CD4-positive, alpha-beta T cell (primary cell): ENCODE results near the gene TOM1L2. TPM values are rescaled to one million over a fixed set of nuclear protein-coding genes. Genes with fewer than 3 reads are reported as not detected.
"Not testable (repeated sequence)": the region's sequence is repeated elsewhere in the genome, so short reads cannot be mapped to it uniquely, and the experiment has no call there.

ENCODE experiments used
- ATAC-seq: fragments of 200-7000 bp; cut with Tn5 transposase; one replicate; pipeline ENCODE4 v1.10.0; 2022; ENCODE audit warnings: mild to moderate bottlenecking; ENCODE audit not compliant: poor library complexity
- CTCF ChIA-PET: fragments of 350-600 bp; sonication (Branson Sonifier 250); formaldehyde crosslinking; loops from one replicate; lab custom pipeline; 2021; ENCODE audit warnings: antibody characterized with exemption, inconsistent platforms; lab: Charles Lee
- POLR2A ChIA-PET: fragments of 350-600 bp; sonication (Branson Sonifier 250); formaldehyde crosslinking; loops from one replicate; lab custom pipeline; 2021; ENCODE audit warnings: antibody characterized with exemption, inconsistent platforms; lab: Charles Lee
- DNase-seq, 14 experiments: peaks; one replicate each; pipeline ENCODE4 v3.0.0-alpha.2; 2013 to 2020; ENCODE audit warnings: mixed read lengths in 2 of 14
- H3K27ac ChIP-seq, 2 donors: one replicate each; pipeline versions ENCODE4 v1.5.1 to v1.7.0; 2013; ENCODE audit warnings: low read length in 2 of 2, low read depth in 1 of 2, mild to moderate bottlenecking in 1 of 2
- H3K27me3 ChIP-seq, 2 experiments: 1 replicate in 1 of 2; 2 replicates in 1 of 2; pipeline versions ENCODE4 v1.6.1 to v1.7.0; 2013; ENCODE audit warnings: low read length in 2 of 2, control low read depth in 1 of 2, mild to moderate bottlenecking in 1 of 2, moderate library complexity in 1 of 2; ENCODE audit not compliant: insufficient read depth in 2 of 2, control insufficient read depth in 1 of 2
- H3K36me3 ChIP-seq: one replicate; pipeline ENCODE4 v1.6.1; 2013; ENCODE audit warnings: low read length, control low read depth; ENCODE audit not compliant: insufficient read depth
- H3K4me1 ChIP-seq: one replicate; pipeline ENCODE4 v1.6.1; 2013; ENCODE audit warnings: low read length, control low read depth; ENCODE audit not compliant: insufficient read depth
- H3K4me3 ChIP-seq: one replicate; pipeline ENCODE4 v1.5.1; 2013; ENCODE audit warnings: mild to moderate bottlenecking, low read length, moderate library complexity
- H3K9me3 ChIP-seq, 2 experiments: 1 replicate in 1 of 2; 2 replicates in 1 of 2; pipeline versions ENCODE4 v1.6.1 to v1.7.0; 2013; ENCODE audit warnings: low read length in 2 of 2, mild to moderate bottlenecking in 2 of 2, control low read depth in 1 of 2, moderate library complexity in 1 of 2; ENCODE audit not compliant: control insufficient read depth in 1 of 2, insufficient read depth in 1 of 2
- H3K27ac Mint-ChIP-seq: one replicate; pipeline ENCODE4 v1.8.0; 2020; ENCODE audit warnings: mixed read lengths
- H3K27me3 Mint-ChIP-seq: one replicate; pipeline ENCODE4 v1.8.0; 2021; ENCODE audit warnings: mixed read lengths
- H3K36me3 Mint-ChIP-seq: one replicate; pipeline ENCODE4 v1.8.0; 2021; ENCODE audit warnings: low read depth, mixed read lengths
- H3K4me1 Mint-ChIP-seq: one replicate; pipeline ENCODE4 v1.8.0; 2021; ENCODE audit warnings: low read depth, mixed read lengths
- H3K4me3 Mint-ChIP-seq: one replicate; pipeline ENCODE4 v1.8.0; 2020; ENCODE audit warnings: mild to moderate bottlenecking, mixed read lengths
- H3K9me3 Mint-ChIP-seq: one replicate; pipeline ENCODE4 v1.8.0; 2020; ENCODE audit warnings: mixed read lengths
- CTCF ChIP-seq: fragments of 200-600 bp; IDR thresholded peaks from one replicate; pipeline ENCODE4 v1.8.0; 2022; ENCODE audit warnings: antibody characterized with exemption, mild to moderate bottlenecking
- intact Hi-C, 2 experiments: fragments of 100-400 bp; cut with DNase I in 1 of 2; cut with micrococcal nuclease in 1 of 2; formaldehyde crosslinking; loops; one replicate each; pipeline versions ENCODE4 v1.15.1 to v1.9.0; 2023 to 2025; cut with DNase I, micrococcal nuclease
- total RNA-seq, 174 experiments: library from RNA in 2 of 174; stranded (reverse) in 2 of 174; gene quantifications; one replicate each; pipeline ENCODE4 v1.2.3 and lab custom pipeline; 2021 to 2026

The TOM1L2 gene
- total RNA-seq, 2 experiments from 2014 or later: 28.5 to 30.5 TPM

- H3K4me3 Mint-ChIP-seq: peak overlapping the region; percentile 85
- H3K9me3 Mint-ChIP-seq: no peaks in the 10 kb centered on the region
- TF ChIP-seq CTCF: no peak
- H3K36me3 Mint-ChIP-seq: peaks cover 37% of the 10 kb centered on the region
- Histone ChIP-seq H3K9me3 (no peaks in the 10 kb centered on the region), H3K4me1 (peaks cover 55% of the 10 kb centered on the region), H3K27me3 (no peaks in the 10 kb centered on the region), H3K4me3 (no peak overlapping the region), H3K27ac (peak overlapping the region; percentile 64 to 92), H3K36me3 (peaks cover 4% of the 10 kb centered on the region)
- CTCF ChIA-PET: interaction anchor here (2.8 to 3.0 kb wide), 2 partner anchors 14 to 38 kb away, joined by 8 to 15 read pairs; partner anchors contain the start of genes DRC3 and TOM1L2
- peaks cover 76% of the 10 kb centered on the region for H3K4me1 Mint-ChIP-seq
- intact Hi-C loops: no loop called here
- DNase-seq (no peak), ATAC-seq (no peak)
- H3K27me3 Mint-ChIP-seq: no peaks in the 10 kb centered on the region
- POLR2A ChIA-PET: interaction anchor here (0.6 to 7.7 kb wide), 5 partner anchors 12 to 208 kb away, joined by 3 to 115 read pairs (median 5); partner anchors contain the start of genes DRC3 and TOM1L2
- H3K27ac Mint-ChIP-seq: peak overlapping the region; percentile 97
Observed at GRCh38 chr17:17957584-17957916, 14.7 kb downstream of the TOM1L2 start.

GRCh38 chr17:17955790-17956341, 16.3 kb downstream of the TOM1L2 start:
- H3K27ac ChIP-seq, intact Hi-C loops, H3K36me3 ChIP-seq, DNase-seq, H3K9me3 ChIP-seq, H3K4me3 ChIP-seq, H3K27me3 ChIP-seq, H3K9me3 Mint-ChIP-seq, ATAC-seq, H3K27me3 Mint-ChIP-seq: not testable (repeated sequence)
- ChIA-PET POLR2A (interaction anchor here (7.7 kb wide), 1 partner anchor 16 kb away, joined by 115 read pairs; the partner anchor contains the start of genes DRC3 and TOM1L2), CTCF (interaction anchor here (0.7 to 2.8 kb wide), 2 partner anchors 37 to 76 kb away, joined by 3 to 8 read pairs; no protein-coding TSS in a partner anchor)
- Mint-ChIP-seq H3K27ac (peak overlapping the region; percentile 84), H3K4me1 (peaks cover 79% of the 10 kb centered on the region), H3K4me3 (peak overlapping the region; percentile 27), H3K36me3 (peaks cover 38% of the 10 kb centered on the region)
- peaks cover 55% of the 10 kb centered on the region for H3K4me1 ChIP-seq

GRCh38 chr17:17954079-17954478, 18.1 kb downstream of the TOM1L2 start:
- H3K36me3 Mint-ChIP-seq: peaks cover 32% of the 10 kb centered on the region
- ChIA-PET CTCF (interaction anchor here (1.2 kb wide), 1 partner anchor 27 kb away, joined by 4 read pairs; no protein-coding TSS in a partner anchor), POLR2A (interaction anchor here (7.7 kb wide), 1 partner anchor 18 kb away, joined by 115 read pairs; the partner anchor contains the start of genes DRC3 and TOM1L2)
- no peak overlapping the region for H3K4me3 ChIP-seq
- no peaks in the 10 kb centered on the region for H3K27me3 Mint-ChIP-seq
- peak overlapping the region; percentile 84 for H3K27ac Mint-ChIP-seq
- no peak for TF ChIP-seq CTCF
- DNase-seq (no peak), ATAC-seq (no peak)
- H3K36me3 ChIP-seq: peaks cover 4% of the 10 kb centered on the region
- H3K4me1 Mint-ChIP-seq: peaks cover 65% of the 10 kb centered on the region
- H3K9me3 ChIP-seq: no peaks in the 10 kb centered on the region
- no peak overlapping the region for H3K4me3 Mint-ChIP-seq
- no peak overlapping the region for H3K27ac ChIP-seq
- peaks cover 45% of the 10 kb centered on the region for H3K4me1 ChIP-seq
- H3K9me3 Mint-ChIP-seq: no peaks in the 10 kb centered on the region
- intact Hi-C loops: no loop called here
- no peaks in the 10 kb centered on the region for H3K27me3 ChIP-seq
